ENCODE measurements around the gene TNIK.
"Not testable (repeated sequence)": the region's sequence is repeated elsewhere in the genome, so short reads cannot be mapped to it uniquely, and the experiment has no call there.

DNA sequence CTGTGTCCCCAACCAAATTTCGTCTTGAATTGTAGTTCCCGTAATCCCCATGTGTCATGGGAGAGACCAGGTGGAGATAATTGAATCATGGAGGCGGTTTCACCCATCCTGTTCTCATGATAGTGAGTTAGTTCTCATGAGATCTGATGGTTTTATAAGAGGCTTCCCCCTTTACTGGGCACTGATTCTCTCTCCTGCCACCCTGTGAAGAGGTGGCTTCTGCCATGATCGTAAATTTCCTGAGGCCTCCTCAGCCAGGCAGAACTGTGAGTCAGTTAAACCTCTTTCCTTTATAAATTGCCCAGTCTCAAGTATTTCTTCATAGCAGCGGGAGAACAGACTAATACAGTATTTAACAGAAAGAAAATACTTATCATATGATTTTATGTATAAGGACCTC lies 93.5 kb downstream of the TNIK start:
- not testable (repeated sequence) for TF ChIP-seq POLR2AphosphoS5 (IDR thresholded peaks at IDR 0.05); POLR2A (IDR thresholded peaks at IDR 0.05; ENCODE audit: low read depth); EP300 (IDR thresholded peaks at IDR 0.05)
- TF ChIP-seq, protein P1, sequence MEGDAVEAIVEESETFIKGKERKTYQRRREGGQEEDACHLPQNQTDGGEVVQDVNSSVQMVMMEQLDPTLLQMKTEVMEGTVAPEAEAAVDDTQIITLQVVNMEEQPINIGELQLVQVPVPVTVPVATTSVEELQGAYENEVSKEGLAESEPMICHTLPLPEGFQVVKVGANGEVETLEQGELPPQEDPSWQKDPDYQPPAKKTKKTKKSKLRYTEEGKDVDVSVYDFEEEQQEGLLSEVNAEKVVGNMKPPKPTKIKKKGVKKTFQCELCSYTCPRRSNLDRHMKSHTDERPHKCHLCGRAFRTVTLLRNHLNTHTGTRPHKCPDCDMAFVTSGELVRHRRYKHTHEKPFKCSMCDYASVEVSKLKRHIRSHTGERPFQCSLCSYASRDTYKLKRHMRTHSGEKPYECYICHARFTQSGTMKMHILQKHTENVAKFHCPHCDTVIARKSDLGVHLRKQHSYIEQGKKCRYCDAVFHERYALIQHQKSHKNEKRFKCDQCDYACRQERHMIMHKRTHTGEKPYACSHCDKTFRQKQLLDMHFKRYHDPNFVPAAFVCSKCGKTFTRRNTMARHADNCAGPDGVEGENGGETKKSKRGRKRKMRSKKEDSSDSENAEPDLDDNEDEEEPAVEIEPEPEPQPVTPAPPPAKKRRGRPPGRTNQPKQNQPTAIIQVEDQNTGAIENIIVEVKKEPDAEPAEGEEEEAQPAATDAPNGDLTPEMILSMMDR (IDR thresholded peaks at IDR 0.05) = not testable (repeated sequence)

Measured in esophagus muscularis mucosa (tissue), 4 donors.